Daoy (cell line): ENCODE data around the gene WNT3. TPM values are rescaled to one million over a fixed set of nuclear protein-coding genes. Genes with fewer than 3 reads are reported as not detected.

ENCODE experiments used
- DNase-seq: peaks from one replicate; pipeline ENCODE4 v3.0.0-alpha.2; 2015; ENCODE audit warnings: low read depth
- total RNA-seq: library from RNA; depleted of rRNA; stranded (reverse); fragments of >200 nt; shearing (Covaris generic); gene quantifications from 2 replicates; pipeline ENCODE4 v1.2.3, GENCODE V29; 2014

WNT3 gene
- total RNA-seq, 1 experiment from 2014 or later: 3.4 TPM

- no peak for DNase-seq
These were observed 18.0 kb upstream of the WNT3 start for GRCh38 chr17:46836500-46836899.

GRCh38 chr17:46834846-46835245, 16.4 kb upstream of the WNT3 start:
- no peak for DNase-seq

- no peak for DNase-seq
These were observed 15.3 kb upstream of the WNT3 start for GRCh38 chr17:46833840-46834208.

- DNase-seq: peak; percentile 36
These were observed 14.7 kb upstream of the WNT3 start for GRCh38 chr17:46832945-46833839.

- no peak for DNase-seq
These were observed 13.9 kb upstream of the WNT3 start for GRCh38 chr17:46832331-46832821.

- DNase-seq: no peak
These were observed 13.3 kb upstream of the WNT3 start for GRCh38 chr17:46831573-46832330.

GRCh38 chr17:46827274-46827673, 8.8 kb upstream of the WNT3 start:
- no peak for DNase-seq

- DNase-seq: no peak
These were observed 7.6 kb upstream of the WNT3 start for GRCh38 chr17:46826116-46826515.

GRCh38 chr17:46823657-46824056, 5.2 kb upstream of the WNT3 start:
- no peak for DNase-seq

- DNase-seq: no peak
These were observed 4.0 kb upstream of the WNT3 start for GRCh38 chr17:46822388-46822921.

- DNase-seq: no peak
These were observed 3.2 kb upstream of the WNT3 start for GRCh38 chr17:46821482-46822387.

GRCh38 chr17:46820592-46821450, 2.3 kb upstream of the WNT3 start:
- DNase-seq: no peak

GRCh38 chr17:46819906-46820351, 1.4 kb upstream of the WNT3 start:
- no peak for DNase-seq

- no peak for DNase-seq
These were observed 702 bp upstream of the WNT3 start for GRCh38 chr17:46818929-46819859.

- DNase-seq: no peak
These were observed 637 bp downstream of the WNT3 start for GRCh38 chr17:46817901-46818209.

GRCh38 chr17:46817151-46817900, 1.2 kb downstream of the WNT3 start:
- no peak for DNase-seq

- no peak for DNase-seq
These were observed 2.8 kb downstream of the WNT3 start for GRCh38 chr17:46815474-46816353.

GRCh38 chr17:46814446-46814845, 4.0 kb downstream of the WNT3 start:
- DNase-seq: no peak
